GM12878 (cell line): Measurements from ENCODE around the gene USP16. TPM values are rescaled to one million over a fixed set of nuclear protein-coding genes. Genes with fewer than 3 reads are reported as not detected.

Source experiments
- ATAC-seq: fragments of 200-7000 bp; cut with Tn5 transposase; 3 replicates; pipeline ENCODE4 v1.9.1; 2020; ENCODE audit warnings: mild to moderate bottlenecking, moderate library complexity
- BruUV-seq: library from RNA; stranded (reverse); fragments of 400-500 nt; replicated peaks from 2 replicates; lab custom pipeline; 2021; lab: Mats Ljungman, UMichigan
- CTCF ChIA-PET: fragments of 300-600 bp; sonication (Branson Sonifier 250); formaldehyde crosslinking; extraction: SDS; loops from one replicate; lab custom pipeline; 2021; ENCODE audit warnings: inconsistent platforms; lab: Yijun Ruan, JAX
- POLR2A ChIA-PET: fragments of 350-600 bp; formaldehyde crosslinking; extraction: SDS; loops from one replicate; lab custom pipeline; 2021; ENCODE audit warnings: inconsistent platforms; lab: Charles Lee
- RAD21 ChIA-PET: fragments of 300-600 bp; sonication (Branson Sonifier 250); formaldehyde crosslinking; loops from one replicate; lab custom pipeline; 2023; ENCODE audit warnings: antibody characterized with exemption; ENCODE audit not compliant: unreplicated experiment; lab: Charles Lee
- SMC1A ChIA-PET: fragments of 300-600 bp; sonication (Branson Sonifier 250); formaldehyde crosslinking; loops from one replicate; lab custom pipeline; 2023; ENCODE audit not compliant: unreplicated experiment, uncharacterized antibody; lab: Charles Lee
- DNase-seq: peaks from one replicate; pipeline ENCODE4 v3.0.0-alpha.2; 2011; ENCODE audit warnings: low read depth, low spot score
- FAIRE-seq: peaks from 3 replicates; lab custom pipeline; 2011; peaks lifted over from hg19 to GRCh38; lab: Jason Lieb, UNC
- H2AFZ ChIP-seq: 2 replicates; pipeline ENCODE4 v1.6.0; 2011; ENCODE audit warnings: low read depth, low read length, control low read depth; ENCODE audit not compliant: control insufficient read depth
- H3K27ac ChIP-seq: 2 replicates; pipeline ENCODE4 v1.5.1; 2011; ENCODE audit warnings: control low read depth; ENCODE audit not compliant: control insufficient read depth, insufficient read depth
- H3K27me3 ChIP-seq, 2 experiments: replicated peaks in 1 of 2; 2 replicates each; pipeline versions ENCODE4 v1.6.0 to v1.6.1; 2011; ENCODE audit warnings: low read length in 1 of 2; ENCODE audit not compliant: control insufficient read depth in 2 of 2, insufficient read depth in 2 of 2
- H3K36me3 ChIP-seq, 2 experiments: 2 replicates each; pipeline ENCODE4 v1.5.1; 2011; ENCODE audit warnings: low read length in 1 of 2; ENCODE audit not compliant: control insufficient read depth in 2 of 2, insufficient read depth in 2 of 2
- H3K4me1 ChIP-seq: 2 replicates; pipeline ENCODE4 v1.6.1; 2011; ENCODE audit warnings: mild to moderate bottlenecking, low read length, moderate library complexity, mixed read lengths; ENCODE audit not compliant: control insufficient read depth, insufficient read depth
- H3K4me2 ChIP-seq: 2 replicates; pipeline ENCODE4 v1.6.0; 2011; ENCODE audit warnings: control low read depth; ENCODE audit not compliant: control insufficient read depth, insufficient read depth
- H3K4me3 ChIP-seq: fragments of 200-600 bp; sonication (generic); 2 replicates; pipeline ENCODE4 v1.5.1; 2016
- H3K79me2 ChIP-seq: 2 replicates; pipeline ENCODE4 v1.6.0; 2011; ENCODE audit warnings: low read length; ENCODE audit not compliant: control insufficient read depth, insufficient read depth
- H3K9ac ChIP-seq: 2 replicates; pipeline ENCODE4 v1.8.0; 2011; ENCODE audit warnings: low read length, control low read depth, mixed read lengths; ENCODE audit not compliant: control insufficient read depth, insufficient read depth
- H3K9me3 ChIP-seq: replicated peaks from 3 replicates; pipeline ENCODE4 v1.5.1; 2011; ENCODE audit warnings: mild to moderate bottlenecking, low read length; ENCODE audit not compliant: control insufficient read depth, insufficient read depth
- H4K20me1 ChIP-seq: 2 replicates; pipeline ENCODE4 v1.6.0; 2011; ENCODE audit not compliant: control insufficient read depth, insufficient read depth
- BHLHE40 ChIP-seq, 2 experiments: fragments of 450-650 bp in 1 of 2; IDR thresholded peaks; 2 replicates each; pipeline ENCODE4 v1.6.1; 2011 to 2017; ENCODE audit warnings: low read depth in 2 of 2, borderline replicate concordance in 1 of 2, improper control_type of control experiment in 1 of 2, low read length in 1 of 2, mild to moderate bottlenecking in 1 of 2
- CBX5 ChIP-seq: sonication (generic); IDR thresholded peaks from 2 replicates; pipeline ENCODE4 v1.6.1; 2016; ENCODE audit warnings: low read depth, moderate library complexity, mild to moderate bottlenecking, inconsistent platforms
- CEBPB ChIP-seq, 2 experiments: fragments of 150-350 bp in 1 of 2; IDR thresholded peaks; 2 replicates each; pipeline ENCODE4 v1.6.1; 2012 to 2014; ENCODE audit warnings: low read depth in 2 of 2, low read length in 2 of 2, borderline replicate concordance in 1 of 2, inconsistent platforms in 1 of 2
- CTCF ChIP-seq, 3 experiments: IDR thresholded peaks in 2 of 3; conservative IDR thresholded peaks in 1 of 3; 2 replicates each; pipeline ENCODE4 v1.5.1; 2011; ENCODE audit warnings: low read depth in 3 of 3, low read length in 3 of 3, mild to moderate bottlenecking in 3 of 3, control low read depth in 2 of 3, moderate library complexity in 2 of 3, inconsistent platforms in 1 of 3, mixed read lengths in 1 of 3; ENCODE audit not compliant: control insufficient read depth in 2 of 3, insufficient read depth in 1 of 3; ENCODE audit errors: extremely low read depth in 1 of 3
- FOS ChIP-seq: IDR thresholded peaks from 3 replicates; pipeline ENCODE4 v1.6.1; 2011; ENCODE audit warnings: borderline replicate concordance; ENCODE audit not compliant: insufficient read length; ENCODE audit errors: extremely low read depth
- PAX5 ChIP-seq: IDR thresholded peaks from 2 replicates; pipeline ENCODE4 v1.6.1; 2011; ENCODE audit warnings: low read depth, low read length, borderline replicate concordance
- RFX5 ChIP-seq: IDR thresholded peaks from 2 replicates; pipeline ENCODE4 v1.6.1; 2011; ENCODE audit warnings: low read depth, low read length, improper control_type of control experiment
- SIN3A ChIP-seq: IDR thresholded peaks from 2 replicates; pipeline ENCODE4 v1.6.1; 2012; ENCODE audit warnings: low read depth, low read length, improper control_type of control experiment
- WGBS: methylation state at CpG from one replicate; pipeline ENCODE4 v1.1.6; 2016; ENCODE audit warnings: low lambda C conversion rate; ENCODE audit not compliant: insufficient replicate concordance, insufficient coverage; ENCODE audit errors: missing lambda C conversion rate; 5-methylcytosine and 5-hydroxymethylcytosine counted together
- in situ Hi-C: fragments of 300-500 bp; cut with MboI; formaldehyde crosslinking; loops from 9 replicates; pipeline ENCODE4 v1.14.3; 2018; ENCODE audit warnings: mixed read lengths
- intact Hi-C: fragments of 100-400 bp; cut with micrococcal nuclease; formaldehyde crosslinking; loops from one replicate; pipeline ENCODE4 v1.14.2; 2022; ENCODE audit not compliant: unreplicated experiment
- polyA plus RNA-seq, 11 experiments: library from polyadenylated mRNA; depleted of rRNA in 4 of 11; unstranded in 6 of 11; stranded (reverse) in 5 of 11; fragments of >200 nt; fragmentation: Nextera tagmentation in 4 of 11; fragmentation: Illumina TruSeq in 1 of 11; extraction: Ambion mirVana in 4 of 11; extraction: Trizol in 1 of 11; gene quantifications; 1 replicate in 1 of 11; 2 replicates in 10 of 11; pipeline versions ENCODE4 v1.2.1 to v1.2.3, GENCODE V29; 2011 to 2016; ENCODE audit warnings: inconsistent platforms in 2 of 11, missing spikeins in 2 of 11, low read depth in 1 of 11
- total RNA-seq, 4 experiments: library from RNA; depleted of rRNA in 3 of 4; stranded (reverse); fragments of >200 nt in 3 of 4; fragmentation: Illumina TruSeq in 1 of 4; extraction: Trizol in 1 of 4; gene quantifications; 2 replicates each; pipeline versions ENCODE4 v1.2.1 to v1.2.3, GENCODE V29; 2013 to 2021
- TF ChIP-seq, protein P1 (sequence below): fragments of 450-650 bp; IDR thresholded peaks from 2 replicates; pipeline ENCODE4 v1.6.1; 2018; ENCODE audit warnings: borderline replicate concordance, mild to moderate bottlenecking; ENCODE audit not compliant: partially characterized antibody

Gene USP16
- total and polyA plus RNA-seq, 10 of the 15 experiments (the other 5 are each of a cell fraction or from before 2014, with no cell fraction given): 29.5 to 68.7 (median 52.3) TPM

DNA sequence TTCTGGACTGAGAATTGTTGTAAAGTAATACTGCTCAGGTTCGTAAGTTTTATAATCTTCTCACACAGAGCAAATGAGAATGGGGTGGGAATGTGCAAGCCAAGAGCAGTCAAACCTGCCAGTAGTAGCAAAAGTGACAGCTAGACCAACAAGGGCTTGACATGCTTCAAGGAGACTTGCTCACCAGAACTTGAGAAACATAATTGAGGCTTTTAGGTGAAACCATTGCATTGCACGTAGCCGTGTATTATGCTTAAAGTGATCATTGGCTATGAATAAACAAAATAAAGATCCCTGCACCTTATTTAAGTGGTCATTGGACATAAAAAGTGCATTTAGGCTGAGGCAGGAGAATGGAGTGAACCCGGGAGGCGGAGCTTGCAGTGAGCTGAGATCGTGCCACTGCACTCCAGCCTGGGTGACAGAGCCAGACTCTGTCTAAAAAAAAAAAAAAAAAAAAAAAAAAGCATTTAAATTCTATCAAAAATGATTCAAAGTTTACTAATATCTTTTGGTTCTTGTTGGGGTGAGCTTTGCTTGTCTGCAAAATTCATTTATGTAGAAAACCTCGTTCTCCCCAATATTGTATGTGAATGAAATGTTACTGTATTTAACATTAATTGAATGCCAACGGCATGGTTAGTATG is 60.8 kb downstream of the USP16 start:
- intact Hi-C loops: no loop called here
- Histone ChIP-seq H2AFZ (no peak overlapping the region), H3K79me2 (no peaks in the 10 kb centered on the region), H3K36me3 (no peaks in the 10 kb centered on the region), H3K27ac (no peak overlapping the region), H3K4me3 (no peak overlapping the region), H3K9me3 (no peaks in the 10 kb centered on the region), H4K20me1 (no peaks in the 10 kb centered on the region), H3K4me1 (0 out of 2 replicates have a peak, but pooled peaks cover under 1% of the 10 kb centered on the region), H3K4me2 (no peak overlapping the region), H3K27me3 (no peaks in the 10 kb centered on the region), H3K9ac (no peak overlapping the region)
- ChIA-PET RAD21 (interaction anchor here (8.6 kb wide), 1 partner anchor 286 kb away, joined by 85 read pairs; no protein-coding TSS in a partner anchor), CTCF (interaction anchor here (1.3 to 12.5 kb wide), 2 partner anchors 11 to 287 kb away, joined by 3 to 235 read pairs; no protein-coding TSS in a partner anchor), POLR2A (interaction anchor here (0.6 kb wide), 1 partner anchor 53 kb away, joined by 4 read pairs; no protein-coding TSS in a partner anchor), SMC1A (interaction anchor here (1.1 to 10.3 kb wide), 3 partner anchors 12 to 286 kb away, joined by 4 to 114 read pairs (median 4); no protein-coding TSS in a partner anchor)
- TF ChIP-seq CTCF (IDR thresholded peaks at IDR 0.05 in 2 of 3, conservative IDR thresholded peaks at IDR 0.05 in 1 of 3; ENCODE audit: control insufficient read depth in 2 of 3, extremely low read depth in 1 of 3, insufficient read depth in 1 of 3, low read depth in 3 of 3, low read length in 3 of 3): no peak
- FAIRE-seq (no peak), DNase-seq (no peak), ATAC-seq (no peak)
- in situ Hi-C loops: loop anchor here (5.0 to 10.0 kb wide), 2 partner anchors 287 to 770 kb away; no protein-coding TSS in a partner anchor
- 93% methylated on average over 8 of the region's 8 CpGs for WGBS
- BruUV-seq: no TSS peak

DNA sequence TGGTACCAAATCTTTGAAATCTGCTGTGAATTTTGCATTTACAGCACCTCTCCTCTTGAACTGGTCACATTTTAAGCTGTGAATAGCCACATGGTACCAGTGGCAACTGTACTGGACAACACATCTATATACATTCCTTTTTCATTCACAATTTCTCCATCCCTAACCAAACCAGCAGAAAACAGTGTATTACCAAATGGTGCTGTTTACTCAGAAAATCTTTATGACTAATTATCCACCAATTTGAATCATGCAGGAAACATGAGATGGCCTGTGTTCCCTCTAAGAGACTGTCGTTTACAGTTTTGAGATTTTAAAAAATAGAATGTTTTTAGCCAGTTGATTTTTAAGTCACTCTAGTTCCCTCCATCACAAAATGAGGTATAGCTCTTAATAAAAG is 66.6 kb downstream of the USP16 start:
- Histone ChIP-seq H3K9me3 (no peaks in the 10 kb centered on the region), H4K20me1 (no peaks in the 10 kb centered on the region), H3K36me3 (peaks cover 0 to 4% of the 10 kb centered on the region in 2 experiments; a peak in 1 of 4 replicates), H3K4me2 (no peak overlapping the region), H3K79me2 (no peaks in the 10 kb centered on the region), H2AFZ (no peak overlapping the region), H3K27me3 (no peaks in the 10 kb centered on the region), H3K4me3 (no peak overlapping the region), H3K9ac (no peak overlapping the region), H3K27ac (no peak overlapping the region), H3K4me1 (no peaks in the 10 kb centered on the region)
- ChIA-PET POLR2A (no interaction called here), RAD21 (interaction anchor here (0.7 to 8.6 kb wide), 7 partner anchors 11 to 285 kb away, joined by 3 to 85 read pairs (median 7); no protein-coding TSS in a partner anchor), SMC1A (interaction anchor here (0.8 to 10.3 kb wide), 18 partner anchors 9 to 285 kb away, joined by 3 to 114 read pairs (median 6); no protein-coding TSS in a partner anchor), CTCF (interaction anchor here (1.0 to 12.5 kb wide), 8 partner anchors 9 to 282 kb away, joined by 3 to 235 read pairs (median 4); no protein-coding TSS in a partner anchor)
- no peak for DNase-seq
- in situ Hi-C loops (no loop called here), intact Hi-C loops (loop anchor here (10.0 kb wide), 1 partner anchor 384 kb away; no protein-coding TSS in a partner anchor)
- no peak for FAIRE-seq
- no peak for ATAC-seq
- BruUV-seq: no TSS peak
- WGBS: 0% methylated on average over 1 of the region's 1 CpG
- TF ChIP-seq CBX5: no peak
- no peak for TF ChIP-seq FOS
- no peak for TF ChIP-seq SIN3A
- TF ChIP-seq, protein P1, sequence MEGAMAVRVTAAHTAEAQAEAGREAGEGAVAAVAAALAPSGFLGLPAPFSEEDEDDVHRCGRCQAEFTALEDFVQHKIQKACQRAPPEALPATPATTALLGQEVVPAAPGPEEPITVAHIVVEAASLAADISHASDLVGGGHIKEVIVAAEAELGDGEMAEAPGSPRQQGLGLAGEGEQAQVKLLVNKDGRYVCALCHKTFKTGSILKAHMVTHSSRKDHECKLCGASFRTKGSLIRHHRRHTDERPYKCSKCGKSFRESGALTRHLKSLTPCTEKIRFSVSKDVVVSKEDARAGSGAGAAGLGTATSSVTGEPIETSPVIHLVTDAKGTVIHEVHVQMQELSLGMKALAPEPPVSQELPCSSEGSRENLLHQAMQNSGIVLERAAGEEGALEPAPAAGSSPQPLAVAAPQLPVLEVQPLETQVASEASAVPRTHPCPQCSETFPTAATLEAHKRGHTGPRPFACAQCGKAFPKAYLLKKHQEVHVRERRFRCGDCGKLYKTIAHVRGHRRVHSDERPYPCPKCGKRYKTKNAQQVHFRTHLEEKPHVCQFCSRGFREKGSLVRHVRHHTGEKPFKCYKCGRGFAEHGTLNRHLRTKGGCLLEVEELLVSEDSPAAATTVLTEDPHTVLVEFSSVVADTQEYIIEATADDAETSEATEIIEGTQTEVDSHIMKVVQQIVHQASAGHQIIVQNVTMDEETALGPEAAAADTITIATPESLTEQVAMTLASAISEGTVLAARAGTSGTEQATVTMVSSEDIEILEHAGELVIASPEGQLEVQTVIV: no peak
- no peak for TF ChIP-seq RFX5
- TF ChIP-seq PAX5: no peak
- TF ChIP-seq BHLHE40 (IDR thresholded peaks at IDR 0.05; ENCODE audit: borderline replicate concordance in 1 of 2, low read depth in 2 of 2, low read length in 1 of 2): no peak
- no peak for TF ChIP-seq CEBPB (IDR thresholded peaks at IDR 0.05; ENCODE audit: borderline replicate concordance in 1 of 2, low read depth in 2 of 2, low read length in 2 of 2)
